Calu3 (cell line): ENCODE results near the gene HIRIP3. TPM values are rescaled to one million over a fixed set of nuclear protein-coding genes. Genes with fewer than 3 reads are reported as not detected.

Source experiments
- BruUV-seq: library from RNA; stranded (reverse); fragments of 400-500 nt; replicated peaks from 2 replicates; lab custom pipeline; 2021; lab: Mats Ljungman, UMichigan
- CTCF ChIA-PET: fragments of 300-600 bp; sonication (Branson Sonifier 250); formaldehyde crosslinking; loops from one replicate; lab custom pipeline; 2022; ENCODE audit warnings: antibody characterized with exemption; lab: Charles Lee
- DNase-seq: peaks from one replicate; pipeline ENCODE4 v3.0.0; 2022
- H3K27ac Mint-ChIP-seq: one replicate; pipeline ENCODE4 v1.8.0; 2022; ENCODE audit warnings: mixed read lengths; ENCODE audit not compliant: unreplicated experiment
- H3K27me3 Mint-ChIP-seq: one replicate; pipeline ENCODE4 v1.8.0; 2022; ENCODE audit warnings: mixed read lengths; ENCODE audit not compliant: unreplicated experiment
- H3K36me3 Mint-ChIP-seq: one replicate; pipeline ENCODE4 v1.8.0; 2022; ENCODE audit warnings: mild to moderate bottlenecking, moderate library complexity, mixed read lengths; ENCODE audit not compliant: insufficient read depth, unreplicated experiment
- H3K4me1 Mint-ChIP-seq: one replicate; pipeline ENCODE4 v1.8.0; 2022; ENCODE audit warnings: mild to moderate bottlenecking, low read depth, mixed read lengths; ENCODE audit not compliant: unreplicated experiment
- H3K4me3 Mint-ChIP-seq: one replicate; pipeline ENCODE4 v1.8.0; 2022; ENCODE audit warnings: mild to moderate bottlenecking, low read depth, moderate library complexity, mixed read lengths; ENCODE audit not compliant: unreplicated experiment
- H3K9me3 Mint-ChIP-seq: one replicate; pipeline ENCODE4 v1.8.0; 2022; ENCODE audit warnings: low read depth, mixed read lengths; ENCODE audit not compliant: unreplicated experiment
- intact Hi-C: fragments of 100-400 bp; cut with micrococcal nuclease; formaldehyde crosslinking; loops from one replicate; pipeline ENCODE4 v1.10.0; 2022; ENCODE audit not compliant: unreplicated experiment
- total RNA-seq: library from RNA; stranded (reverse); gene quantifications from 2 replicates; pipeline ENCODE4 v1.2.3, GENCODE V29; 2022
- TF ChIP-seq, protein P1 (sequence below): fragments of 200-600 bp; IDR thresholded peaks from one replicate; pipeline ENCODE4 v1.8.0; 2022; ENCODE audit warnings: antibody characterized with exemption; ENCODE audit not compliant: unreplicated experiment

HIRIP3 gene
- total RNA-seq, 1 experiment from 2014 or later, result 28.5 TPM

DNA sequence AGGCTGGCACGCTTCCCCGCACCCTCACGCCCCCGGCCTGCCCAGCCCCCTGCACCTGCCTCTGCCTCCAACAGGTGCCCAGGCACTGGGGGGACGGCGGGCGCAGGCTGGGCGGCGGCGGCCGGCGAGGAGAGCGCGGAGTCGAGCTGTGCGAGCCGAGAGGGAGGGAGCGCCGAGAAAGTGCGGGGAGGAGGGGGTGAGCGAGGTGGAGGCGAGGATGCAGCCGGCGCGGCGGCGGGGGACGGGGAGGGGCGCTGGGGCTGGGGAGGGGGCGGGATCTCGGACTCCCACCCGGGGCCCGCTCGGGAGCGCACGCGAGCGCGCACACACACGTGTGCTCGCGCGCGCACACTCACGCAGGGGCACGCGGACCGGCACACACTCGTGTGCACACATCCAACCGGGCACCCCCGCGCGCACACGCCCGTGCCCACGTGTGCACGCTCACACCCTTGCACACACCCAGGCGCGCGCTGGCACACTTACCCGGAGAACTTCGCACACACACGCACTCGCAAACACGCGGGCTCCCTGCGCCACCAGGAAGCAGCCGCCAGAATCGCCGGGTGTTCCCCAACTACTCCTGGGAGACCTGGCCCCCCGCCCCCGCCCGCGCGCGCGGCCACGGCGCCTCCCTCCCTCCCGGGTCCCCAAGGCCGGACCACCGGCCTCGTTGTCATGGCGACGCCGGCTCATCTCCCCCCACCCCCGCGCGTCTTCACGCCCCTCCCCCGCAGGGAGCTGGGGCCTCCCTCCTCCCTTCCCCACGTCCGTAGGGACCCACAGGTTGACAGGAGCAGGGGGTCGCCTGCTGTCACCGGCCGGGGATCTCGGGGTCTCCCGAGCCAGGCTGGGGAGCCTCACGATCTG, 15.7 kb upstream of the HIRIP3 start, which contains the start of gene DOC2A:
DOC2A (minus strand) TSS at position 184 of the 870 bp plus-strand sequence. CDS start 805 bp downstream, outside the sequence.
- Mint-ChIP-seq H3K4me3 (peak within 1 kb of the TSS; percentile 75), H3K4me1 (peaks cover 7% of the 10 kb centered on the region), H3K27ac (peak within 1 kb of the TSS; percentile 74), H3K27me3 (peaks cover 24% of the 10 kb centered on the region), H3K36me3 (peaks cover 49% of the 10 kb centered on the region), H3K9me3 (no peaks in the 10 kb centered on the region)
- intact Hi-C loops, result no loop called here
- TF ChIP-seq, protein P1, sequence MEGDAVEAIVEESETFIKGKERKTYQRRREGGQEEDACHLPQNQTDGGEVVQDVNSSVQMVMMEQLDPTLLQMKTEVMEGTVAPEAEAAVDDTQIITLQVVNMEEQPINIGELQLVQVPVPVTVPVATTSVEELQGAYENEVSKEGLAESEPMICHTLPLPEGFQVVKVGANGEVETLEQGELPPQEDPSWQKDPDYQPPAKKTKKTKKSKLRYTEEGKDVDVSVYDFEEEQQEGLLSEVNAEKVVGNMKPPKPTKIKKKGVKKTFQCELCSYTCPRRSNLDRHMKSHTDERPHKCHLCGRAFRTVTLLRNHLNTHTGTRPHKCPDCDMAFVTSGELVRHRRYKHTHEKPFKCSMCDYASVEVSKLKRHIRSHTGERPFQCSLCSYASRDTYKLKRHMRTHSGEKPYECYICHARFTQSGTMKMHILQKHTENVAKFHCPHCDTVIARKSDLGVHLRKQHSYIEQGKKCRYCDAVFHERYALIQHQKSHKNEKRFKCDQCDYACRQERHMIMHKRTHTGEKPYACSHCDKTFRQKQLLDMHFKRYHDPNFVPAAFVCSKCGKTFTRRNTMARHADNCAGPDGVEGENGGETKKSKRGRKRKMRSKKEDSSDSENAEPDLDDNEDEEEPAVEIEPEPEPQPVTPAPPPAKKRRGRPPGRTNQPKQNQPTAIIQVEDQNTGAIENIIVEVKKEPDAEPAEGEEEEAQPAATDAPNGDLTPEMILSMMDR, result no peak
- no TSS peak for BruUV-seq
- DNase-seq, result peak; percentile 49
- CTCF ChIA-PET, result interaction anchor here (0.6 to 0.7 kb wide), 3 partner anchors 21 to 334 kb away, joined by 3 read pairs; no protein-coding TSS in a partner anchor

DNA sequence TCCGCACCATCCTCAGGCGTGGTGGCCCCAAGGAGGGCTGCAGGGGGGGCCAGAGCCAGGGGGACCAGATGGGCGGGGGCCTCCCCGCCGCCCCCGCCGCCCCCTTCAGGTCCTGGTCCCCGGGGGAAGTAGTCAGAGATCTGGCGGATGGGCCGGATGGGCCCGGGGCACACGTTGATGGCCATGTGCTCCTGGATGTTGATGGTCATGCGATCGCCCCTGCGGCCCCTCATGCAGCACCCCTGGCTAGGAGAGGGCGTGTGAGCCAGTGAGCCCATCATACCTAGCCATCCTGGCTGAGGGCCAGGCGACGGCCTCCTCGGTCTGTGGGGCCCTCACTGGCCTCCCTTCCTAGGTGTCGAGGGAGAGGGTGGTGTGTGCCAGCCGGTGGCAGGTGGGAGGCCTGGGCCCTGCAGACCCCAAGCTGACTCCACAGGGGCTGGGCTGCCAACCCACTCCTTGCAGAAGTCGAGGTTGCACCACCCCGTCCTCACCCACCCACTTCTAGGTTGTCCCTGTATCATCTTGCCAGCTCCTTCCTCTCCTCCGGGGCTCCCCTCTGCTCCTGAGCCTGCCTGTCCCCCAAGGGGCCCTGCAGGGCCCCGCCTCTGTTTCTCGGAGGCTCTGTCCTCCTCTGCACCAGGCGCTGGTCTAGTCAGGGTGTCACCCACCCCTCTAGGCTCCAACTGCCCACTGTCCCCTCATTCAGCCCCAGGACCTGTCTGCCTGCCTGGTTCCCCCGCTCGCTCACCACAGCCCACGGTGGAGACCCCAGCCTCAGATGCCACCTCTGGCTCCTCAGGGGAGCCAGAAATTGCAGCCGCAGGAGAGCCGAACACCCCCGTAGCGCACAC, 14.8 kb upstream of the HIRIP3 start:
- Mint-ChIP-seq H3K27me3 (peaks cover 24% of the 10 kb centered on the region), H3K27ac (no peak overlapping the region), H3K4me1 (peaks cover 7% of the 10 kb centered on the region), H3K9me3 (no peaks in the 10 kb centered on the region), H3K36me3 (peaks cover 55% of the 10 kb centered on the region), H3K4me3 (peak overlapping the region; percentile 75)
- BruUV-seq, result no TSS peak
- CTCF ChIA-PET, result interaction anchor here (0.6 kb wide), 2 partner anchors 261 to 432 kb away, joined by 3 to 5 read pairs; no protein-coding TSS in a partner anchor
- TF ChIP-seq, protein P1, result no peak
- no peak for DNase-seq
- intact Hi-C loops, result loop anchor here (5.0 kb wide), 2 partner anchors 148 to 188 kb away; partner anchors contain the start of genes CDIPT and MVP

DNA sequence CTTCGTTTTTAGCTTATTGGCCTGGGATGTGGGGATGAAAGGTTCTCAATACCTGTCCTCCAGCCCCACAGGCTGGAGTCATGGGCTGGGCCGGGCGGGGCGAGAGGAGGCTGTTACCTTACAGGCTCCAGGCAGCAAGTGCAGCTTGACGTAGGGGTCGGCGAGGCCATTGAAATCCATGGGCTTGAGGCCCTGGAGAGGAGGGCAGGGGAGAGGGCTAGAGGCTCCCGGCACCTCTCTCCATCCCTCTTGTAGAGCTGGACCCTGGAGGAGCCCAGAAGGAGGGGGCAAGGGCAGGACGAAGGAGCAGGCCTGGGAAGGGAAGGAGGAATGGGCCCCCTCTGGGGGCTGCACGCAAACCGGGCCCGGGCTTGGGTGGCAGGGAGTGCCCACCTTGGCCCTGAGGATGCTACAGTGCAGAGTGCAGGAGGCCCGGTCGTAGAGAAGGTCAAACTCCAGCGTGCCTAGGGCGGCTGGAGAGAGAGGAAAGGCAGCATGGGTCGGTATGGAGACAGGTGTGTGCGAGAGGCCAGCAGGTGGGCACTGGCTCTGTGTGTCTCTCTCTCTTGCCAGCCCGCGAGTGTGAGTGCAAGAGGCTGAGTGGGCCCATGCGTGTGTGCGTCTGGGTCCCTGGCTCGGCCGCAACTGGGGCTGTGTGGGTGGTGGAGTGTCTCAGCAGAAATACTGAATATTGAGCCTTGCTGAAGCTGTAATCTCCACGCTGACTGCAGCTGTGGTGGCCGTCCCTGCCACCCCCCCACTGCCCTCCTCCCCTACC, 13.9 kb upstream of the HIRIP3 start:
- no peak overlapping the region for H3K27ac Mint-ChIP-seq
- TF ChIP-seq, protein P1, result no peak
- H3K4me1 Mint-ChIP-seq, result peaks cover 7% of the 10 kb centered on the region
- CTCF ChIA-PET, result interaction anchor here (0.5 to 0.6 kb wide), 2 partner anchors 275 to 433 kb away, joined by 4 to 5 read pairs; no protein-coding TSS in a partner anchor
- H3K27me3 Mint-ChIP-seq, result peaks cover 24% of the 10 kb centered on the region
- H3K9me3 Mint-ChIP-seq, result no peaks in the 10 kb centered on the region
- no peak for DNase-seq
- intact Hi-C loops, result loop anchor here (5.0 kb wide), 2 partner anchors 147 to 187 kb away; partner anchors contain the start of genes CDIPT and MVP
- BruUV-seq, result no TSS peak
- H3K4me3 Mint-ChIP-seq, result peak overlapping the region; percentile 75
- peaks cover 60% of the 10 kb centered on the region for H3K36me3 Mint-ChIP-seq
